ENCODE measurements around the gene LRRC66. TPM values are rescaled to one million over a fixed set of nuclear protein-coding genes. Genes with fewer than 3 reads are reported as not detected.

LRRC66 gene
- total RNA-seq, 2 experiments from 2014 or later, result 0.09 TPM; not detected in 1

DNA sequence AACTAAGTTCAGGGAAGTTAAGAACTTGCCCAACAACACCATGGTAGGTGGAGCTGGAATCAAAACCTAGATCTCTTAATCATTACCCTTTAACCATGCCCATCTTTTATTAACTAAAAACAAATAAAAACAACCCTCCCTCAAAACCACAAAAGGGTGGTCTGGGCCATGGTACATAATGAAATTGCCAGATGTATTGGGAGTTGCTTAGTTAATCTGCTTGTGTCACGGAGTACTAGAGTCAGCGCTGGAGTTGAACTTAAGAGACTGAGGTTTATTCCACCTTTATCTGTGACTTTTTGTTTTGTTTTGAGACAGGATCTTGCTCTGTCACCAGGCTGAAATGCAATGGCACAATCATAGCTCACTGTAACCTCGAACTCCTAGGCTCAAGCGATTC lies 13.3 kb downstream of the LRRC66 start:
- H3K36me3 Mint-ChIP-seq (ENCODE audit: low read depth), result no peaks in the 10 kb centered on the region
- TF ChIP-seq, protein P1, sequence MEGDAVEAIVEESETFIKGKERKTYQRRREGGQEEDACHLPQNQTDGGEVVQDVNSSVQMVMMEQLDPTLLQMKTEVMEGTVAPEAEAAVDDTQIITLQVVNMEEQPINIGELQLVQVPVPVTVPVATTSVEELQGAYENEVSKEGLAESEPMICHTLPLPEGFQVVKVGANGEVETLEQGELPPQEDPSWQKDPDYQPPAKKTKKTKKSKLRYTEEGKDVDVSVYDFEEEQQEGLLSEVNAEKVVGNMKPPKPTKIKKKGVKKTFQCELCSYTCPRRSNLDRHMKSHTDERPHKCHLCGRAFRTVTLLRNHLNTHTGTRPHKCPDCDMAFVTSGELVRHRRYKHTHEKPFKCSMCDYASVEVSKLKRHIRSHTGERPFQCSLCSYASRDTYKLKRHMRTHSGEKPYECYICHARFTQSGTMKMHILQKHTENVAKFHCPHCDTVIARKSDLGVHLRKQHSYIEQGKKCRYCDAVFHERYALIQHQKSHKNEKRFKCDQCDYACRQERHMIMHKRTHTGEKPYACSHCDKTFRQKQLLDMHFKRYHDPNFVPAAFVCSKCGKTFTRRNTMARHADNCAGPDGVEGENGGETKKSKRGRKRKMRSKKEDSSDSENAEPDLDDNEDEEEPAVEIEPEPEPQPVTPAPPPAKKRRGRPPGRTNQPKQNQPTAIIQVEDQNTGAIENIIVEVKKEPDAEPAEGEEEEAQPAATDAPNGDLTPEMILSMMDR (IDR thresholded peaks at IDR 0.05), result no peak
- no peak for ATAC-seq

DNA sequence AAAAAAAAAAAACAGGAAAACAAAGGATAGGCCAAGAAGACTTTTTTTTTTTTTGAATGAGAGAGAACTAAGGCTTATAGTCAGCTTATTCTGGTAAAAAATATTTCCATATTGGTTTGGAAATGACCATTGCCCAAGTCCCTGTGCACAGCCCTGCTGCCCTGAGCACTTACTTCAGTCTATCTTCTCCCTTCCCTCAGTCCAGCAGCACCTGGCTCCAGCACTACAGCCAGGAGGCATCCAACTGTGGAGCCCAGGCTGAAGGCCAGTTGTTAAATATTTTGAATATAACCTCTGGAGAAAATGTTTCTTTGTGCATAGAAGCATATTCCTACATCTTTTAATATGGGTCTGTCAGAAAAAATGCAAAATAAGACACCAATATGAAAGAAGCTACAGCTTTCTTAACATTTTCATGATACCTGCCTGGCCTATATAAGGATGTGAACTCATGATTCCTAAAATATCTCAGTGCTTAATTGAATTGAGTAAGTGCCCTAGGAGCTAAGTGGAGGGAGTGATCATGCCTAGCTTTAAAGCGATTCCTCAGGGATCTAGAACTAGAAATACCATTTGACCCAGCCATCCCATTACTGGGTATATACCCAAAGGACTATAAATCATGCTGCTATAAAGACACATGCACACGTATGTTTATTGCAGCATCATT lies 14.4 kb downstream of the LRRC66 start:
- ChIA-PET POLR2A (no interaction called here), CTCF (no interaction called here)
- no peak overlapping the region for H3K4me3 Mint-ChIP-seq
- H3K27me3 Mint-ChIP-seq, result no peaks in the 10 kb centered on the region
- DNase-seq (no peak), ATAC-seq (no peak)
- no peak overlapping the region for H3K27ac Mint-ChIP-seq
- H3K9me3 Mint-ChIP-seq, result no peaks in the 10 kb centered on the region
- intact Hi-C loops (cut with micrococcal nuclease), result no loop called here
- H3K4me1 Mint-ChIP-seq (ENCODE audit: low read depth), result no peaks in the 10 kb centered on the region
- TF ChIP-seq, protein P1 (IDR thresholded peaks at IDR 0.05), result no peak
- H3K36me3 Mint-ChIP-seq (ENCODE audit: low read depth), result no peaks in the 10 kb centered on the region

More for the DNA sequence above, 13.3 kb downstream of the LRRC66 start:
- intact Hi-C loops (cut with micrococcal nuclease), result no loop called here
- Mint-ChIP-seq H3K9me3 (no peaks in the 10 kb centered on the region), H3K27me3 (no peaks in the 10 kb centered on the region), H3K4me3 (no peak overlapping the region), H3K4me1 (ENCODE audit: low read depth) (no peaks in the 10 kb centered on the region), H3K27ac (no peak overlapping the region)
- ChIA-PET POLR2A (no interaction called here), CTCF (interaction anchor here (1.0 kb wide), 1 partner anchor 13 kb away, joined by 3 read pairs; no protein-coding TSS in a partner anchor)
- DNase-seq, result no peak

DNA sequence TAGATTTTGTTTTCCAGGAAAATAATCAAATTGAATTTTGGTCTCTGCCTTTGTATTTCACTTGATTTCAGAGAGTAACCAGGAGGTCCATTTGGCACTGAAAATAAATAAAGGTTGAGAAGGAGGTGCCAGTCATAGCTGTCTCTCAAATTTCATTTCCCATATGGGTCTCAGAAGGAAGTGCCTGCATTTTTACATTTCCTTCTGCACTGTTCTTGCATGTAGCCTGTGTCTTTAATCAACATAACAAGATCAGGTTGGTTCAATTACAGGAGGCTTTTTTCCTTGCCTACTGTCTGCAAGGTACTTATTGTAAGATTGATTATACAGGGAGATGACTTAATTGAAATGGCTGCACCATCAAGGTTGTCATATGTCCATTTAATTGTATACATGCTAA lies 15.7 kb downstream of the LRRC66 start:
- DNase-seq (no peak), ATAC-seq (no peak)
- H3K4me1 Mint-ChIP-seq (ENCODE audit: low read depth), result no peaks in the 10 kb centered on the region
- ChIA-PET POLR2A (no interaction called here), CTCF (interaction anchor here (1.1 kb wide), 1 partner anchor 11 kb away, joined by 3 read pairs; no protein-coding TSS in a partner anchor)
- no peak overlapping the region for H3K27ac Mint-ChIP-seq
- H3K4me3 Mint-ChIP-seq, result no peak overlapping the region
- no peaks in the 10 kb centered on the region for H3K9me3 Mint-ChIP-seq
- no peaks in the 10 kb centered on the region for H3K27me3 Mint-ChIP-seq
- intact Hi-C loops (cut with micrococcal nuclease), result no loop called here
- H3K36me3 Mint-ChIP-seq (ENCODE audit: low read depth), result no peaks in the 10 kb centered on the region
- TF ChIP-seq, protein P1 (IDR thresholded peaks at IDR 0.05), result no peak

DNA sequence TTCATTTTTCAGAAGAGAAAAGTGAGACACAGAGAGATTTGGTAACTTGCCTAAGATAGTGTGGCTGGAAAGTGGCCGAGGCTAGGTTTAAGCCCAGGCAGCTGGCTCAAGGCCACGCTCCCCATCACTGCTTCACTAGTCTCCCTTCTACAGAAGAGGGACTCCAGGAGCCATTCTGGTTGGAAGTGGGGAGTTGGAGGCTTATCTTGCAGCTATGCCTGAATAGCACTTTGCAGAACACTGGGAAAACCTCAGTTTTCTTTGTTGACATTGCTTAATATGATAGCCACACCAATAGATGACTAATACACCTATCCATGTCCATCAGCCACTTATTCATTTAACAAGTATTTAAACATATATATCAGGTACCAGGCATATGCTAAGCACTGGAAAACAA lies 18.5 kb downstream of the LRRC66 start:
- no peaks in the 10 kb centered on the region for H3K9me3 Mint-ChIP-seq
- no peak for DNase-seq
- no peaks in the 10 kb centered on the region for H3K27me3 Mint-ChIP-seq
- POLR2A ChIA-PET, result no interaction called here
- no peak for ATAC-seq
- CTCF ChIA-PET, result no interaction called here
- TF ChIP-seq, protein P1 (IDR thresholded peaks at IDR 0.05), result no peak
- H3K27ac Mint-ChIP-seq, result no peak overlapping the region
- intact Hi-C loops (cut with micrococcal nuclease), result no loop called here
- no peaks in the 10 kb centered on the region for H3K36me3 Mint-ChIP-seq (ENCODE audit: low read depth)
- H3K4me1 Mint-ChIP-seq (ENCODE audit: low read depth), result no peaks in the 10 kb centered on the region
- H3K4me3 Mint-ChIP-seq, result no peak overlapping the region

DNA sequence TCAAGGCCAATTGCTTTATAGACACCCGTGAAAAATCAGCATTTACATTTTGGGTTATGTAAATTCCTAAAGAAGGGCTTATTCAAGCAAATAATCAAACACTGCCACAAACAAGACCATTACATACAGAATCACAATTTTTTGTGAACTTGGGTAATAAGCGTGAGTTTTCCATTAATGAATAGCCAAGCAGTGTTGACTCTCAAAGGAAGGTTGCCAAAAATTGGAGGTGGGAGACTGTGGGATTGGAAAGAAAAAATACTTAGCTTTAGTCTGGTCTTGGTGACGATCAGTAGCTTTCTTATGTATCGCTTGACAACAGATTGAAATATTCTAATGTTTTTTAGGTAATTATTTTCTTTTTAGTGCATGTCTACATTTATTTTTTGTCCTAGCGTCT lies 20.9 kb downstream of the LRRC66 start:
- Mint-ChIP-seq H3K9me3 (no peaks in the 10 kb centered on the region), H3K36me3 (ENCODE audit: low read depth) (no peaks in the 10 kb centered on the region), H3K27me3 (no peaks in the 10 kb centered on the region), H3K4me3 (no peak overlapping the region), H3K4me1 (ENCODE audit: low read depth) (no peaks in the 10 kb centered on the region), H3K27ac (no peak overlapping the region)
- TF ChIP-seq, protein P1 (IDR thresholded peaks at IDR 0.05), result no peak
- no peak for DNase-seq
- ChIA-PET CTCF (no interaction called here), POLR2A (interaction anchor here (0.5 kb wide), 1 partner anchor 10 kb away, joined by 4 read pairs; no protein-coding TSS in a partner anchor)
- no peak for ATAC-seq
- intact Hi-C loops (cut with micrococcal nuclease), result no loop called here

Data from activated CD8-positive, alpha-beta T cell treated with anti-CD3 and anti-CD28 coated beads for 36 hours (primary cell).